ENCODE results near the gene MPV17. TPM values are rescaled to one million over a fixed set of nuclear protein-coding genes. Genes with fewer than 3 reads are reported as not detected.

MPV17 gene
- total and polyA plus RNA-seq, 2 of the 13 experiments (the other 11 are each of a cell fraction or from before 2014, with no cell fraction given): 48.9 to 129 TPM

- no peak for TF ChIP-seq ZNF275 (CRISPR knock-in tag; IDR thresholded peaks at IDR 0.05; ENCODE audit: borderline replicate concordance)
- no peak for TF ChIP-seq ZNF710 (CRISPR knock-in tag; IDR thresholded peaks at IDR 0.05; ENCODE audit: borderline replicate concordance)
- no peak for TF ChIP-seq NBN (conservative IDR thresholded peaks at IDR 0.05)
- TF ChIP-seq MED8 (CRISPR knock-in tag; IDR thresholded peaks at IDR 0.05; ENCODE audit: insufficient replicate concordance): no peak
- TF ChIP-seq MAFG (CRISPR knock-in tag; IDR thresholded peaks at IDR 0.05): no peak
- peak; percentile 78 to 83 for TF ChIP-seq POLR2A (IDR thresholded peaks at IDR 0.05; ENCODE audit: insufficient read depth in 1 of 2, low read depth in 2 of 2, low read length in 2 of 2)
- peak; percentile 75; the same call in 1 of the 2 replicates for TF ChIP-seq KAT7 (CRISPR knock-in tag; IDR thresholded peaks at IDR 0.05; ENCODE audit: borderline replicate concordance)
- peak; percentile 82; the same call in 1 of the 2 replicates for TF ChIP-seq AKAP8 (CRISPR knock-in tag; IDR thresholded peaks at IDR 0.05)
- peak; percentile 84 for TF ChIP-seq DRAP1 (CRISPR knock-in tag; IDR thresholded peaks at IDR 0.05)
- TF ChIP-seq ZNF576 (CRISPR knock-in tag; IDR thresholded peaks at IDR 0.05): no peak
- 0 out of 2 replicates have a peak, but pooled peaks have one; percentile 54 for TF ChIP-seq LBX2 (CRISPR knock-in tag; IDR thresholded peaks at IDR 0.05; ENCODE audit: borderline replicate concordance)
- no peak for TF ChIP-seq POLR2AphosphoS2 (IDR thresholded peaks at IDR 0.05; ENCODE audit: low read depth, low read length)
- no peak for TF ChIP-seq PCBP2 (optimal IDR thresholded peaks at IDR 0.05; ENCODE audit: low read depth, low read length, poor library complexity, severe bottlenecking)
- peak; percentile 89; the same call in 1 of the 2 replicates for TF ChIP-seq ERF (CRISPR knock-in tag; IDR thresholded peaks at IDR 0.05)
- peak in 1 of 2 experiments; percentile 74; a peak in 2 of 4 replicates for TF ChIP-seq REST (IDR thresholded peaks at IDR 0.05; ENCODE audit: borderline replicate concordance in 1 of 2, low read depth in 1 of 2, low read length in 2 of 2)
- peak; percentile 66; the same call in 1 of the 2 replicates for TF ChIP-seq ZBTB4 (CRISPR knock-in tag; IDR thresholded peaks at IDR 0.05; ENCODE audit: borderline replicate concordance)
Observed at GRCh38 chr2:27320958-27321543, 1.8 kb downstream of the MPV17 start (continued).

Measured in HepG2 (cell line).